HepG2 (cell line): ENCODE measurements around the gene AAR2. TPM values are rescaled to one million over a fixed set of nuclear protein-coding genes. Genes with fewer than 3 reads are reported as not detected.

Experiments
- AKNA ChIP-seq: sonication (generic); formaldehyde crosslinking; IDR thresholded peaks from 2 replicates; pipeline ENCODE4 v1.4.0; 2020; ENCODE audit warnings: missing genetic modification reagents, borderline replicate concordance
- CEBPZ ChIP-seq: IDR thresholded peaks from 2 replicates; pipeline ENCODE4 v1.6.1; 2012; ENCODE audit warnings: low read length, improper control_type of control experiment
- ERF ChIP-seq: IDR thresholded peaks from 2 replicates; pipeline ENCODE4 v1.6.1; 2018; ENCODE audit warnings: missing biosample characterization, missing genetic modification reagents
- HNRNPL ChIP-seq: fragments of 200-400 bp; formaldehyde crosslinking; IDR thresholded peaks from 2 replicates; pipeline ENCODE4 v1.6.1; 2017; ENCODE audit warnings: mild to moderate bottlenecking, low read depth, low read length
- KDM6A ChIP-seq: IDR thresholded peaks from 2 replicates; pipeline ENCODE4 v1.6.1; 2016; ENCODE audit warnings: low read depth
- MAFG ChIP-seq: sonication (generic); formaldehyde crosslinking; IDR thresholded peaks from 2 replicates; pipeline ENCODE4 v1.5.1; 2020; ENCODE audit warnings: mild to moderate bottlenecking, missing genetic modification reagents
- MEIS2 ChIP-seq: sonication (generic); formaldehyde crosslinking; IDR thresholded peaks from 2 replicates; pipeline ENCODE4 v1.9.0; 2021; ENCODE audit warnings: mild to moderate bottlenecking, missing genetic modification reagents
- SMAD1 ChIP-seq: sonication (generic); formaldehyde crosslinking; IDR thresholded peaks from 2 replicates; pipeline ENCODE4 v1.4.0; 2020; ENCODE audit warnings: missing genetic modification reagents, low read depth, mild to moderate bottlenecking, borderline replicate concordance
- TCF7L2 ChIP-seq: IDR thresholded peaks from 2 replicates; pipeline ENCODE4 v1.6.1; 2011; ENCODE audit warnings: mild to moderate bottlenecking, low read depth, low read length, moderate library complexity
- XBP1 ChIP-seq: sonication (generic); formaldehyde crosslinking; IDR thresholded peaks from 2 replicates; pipeline ENCODE4 v1.5.0; 2020; ENCODE audit warnings: missing genetic modification reagents
- ZNF230 ChIP-seq: sonication (generic); formaldehyde crosslinking; IDR thresholded peaks from 2 replicates; pipeline ENCODE4 v1.4.0; 2020; ENCODE audit warnings: mild to moderate bottlenecking, missing genetic modification reagents
- ZNF878 ChIP-seq: sonication (generic); formaldehyde crosslinking; IDR thresholded peaks from 2 replicates; pipeline ENCODE4 v1.8.1; 2023; ENCODE audit warnings: mild to moderate bottlenecking, missing genetic modification reagents, moderate library complexity
- polyA plus RNA-seq, 8 experiments: library from polyadenylated mRNA; depleted of rRNA in 3 of 8; stranded (reverse) in 7 of 8; unstranded in 1 of 8; fragments of >200 nt; fragmentation: Illumina TruSeq in 4 of 8; extraction: Trizol in 4 of 8; gene quantifications; 2 replicates each; pipeline versions ENCODE4 v1.2.1 to v1.2.3, GENCODE V29; 2011 to 2016; ENCODE audit warnings: low read depth in 4 of 8, missing spikeins in 1 of 8, mixed read lengths in 1 of 8; ENCODE audit not compliant: insufficient read depth in 1 of 8
- total RNA-seq, 5 experiments: library from RNA; depleted of rRNA; stranded (reverse); fragments of >200 nt; fragmentation: Illumina TruSeq; extraction: Trizol; gene quantifications; 2 replicates each; pipeline ENCODE4 v1.2.3, GENCODE V29; 2016; ENCODE audit warnings: low read depth in 1 of 5
- TF ChIP-seq, protein P1 (sequence below): sonication (generic); formaldehyde crosslinking; IDR thresholded peaks from 2 replicates; pipeline ENCODE4 v1.5.1; 2020; ENCODE audit warnings: mild to moderate bottlenecking, missing genetic modification reagents, borderline replicate concordance
- TF ChIP-seq, protein P2 (sequence below): sonication (generic); formaldehyde crosslinking; IDR thresholded peaks from 2 replicates; pipeline ENCODE4 v1.4.0; 2020; ENCODE audit warnings: missing genetic modification reagents

Gene AAR2
- total and polyA plus RNA-seq, 2 of the 13 experiments (the other 11 are each of a cell fraction or from before 2014, with no cell fraction given) = 45.2 to 46.2 TPM

- TF ChIP-seq, protein P1, sequence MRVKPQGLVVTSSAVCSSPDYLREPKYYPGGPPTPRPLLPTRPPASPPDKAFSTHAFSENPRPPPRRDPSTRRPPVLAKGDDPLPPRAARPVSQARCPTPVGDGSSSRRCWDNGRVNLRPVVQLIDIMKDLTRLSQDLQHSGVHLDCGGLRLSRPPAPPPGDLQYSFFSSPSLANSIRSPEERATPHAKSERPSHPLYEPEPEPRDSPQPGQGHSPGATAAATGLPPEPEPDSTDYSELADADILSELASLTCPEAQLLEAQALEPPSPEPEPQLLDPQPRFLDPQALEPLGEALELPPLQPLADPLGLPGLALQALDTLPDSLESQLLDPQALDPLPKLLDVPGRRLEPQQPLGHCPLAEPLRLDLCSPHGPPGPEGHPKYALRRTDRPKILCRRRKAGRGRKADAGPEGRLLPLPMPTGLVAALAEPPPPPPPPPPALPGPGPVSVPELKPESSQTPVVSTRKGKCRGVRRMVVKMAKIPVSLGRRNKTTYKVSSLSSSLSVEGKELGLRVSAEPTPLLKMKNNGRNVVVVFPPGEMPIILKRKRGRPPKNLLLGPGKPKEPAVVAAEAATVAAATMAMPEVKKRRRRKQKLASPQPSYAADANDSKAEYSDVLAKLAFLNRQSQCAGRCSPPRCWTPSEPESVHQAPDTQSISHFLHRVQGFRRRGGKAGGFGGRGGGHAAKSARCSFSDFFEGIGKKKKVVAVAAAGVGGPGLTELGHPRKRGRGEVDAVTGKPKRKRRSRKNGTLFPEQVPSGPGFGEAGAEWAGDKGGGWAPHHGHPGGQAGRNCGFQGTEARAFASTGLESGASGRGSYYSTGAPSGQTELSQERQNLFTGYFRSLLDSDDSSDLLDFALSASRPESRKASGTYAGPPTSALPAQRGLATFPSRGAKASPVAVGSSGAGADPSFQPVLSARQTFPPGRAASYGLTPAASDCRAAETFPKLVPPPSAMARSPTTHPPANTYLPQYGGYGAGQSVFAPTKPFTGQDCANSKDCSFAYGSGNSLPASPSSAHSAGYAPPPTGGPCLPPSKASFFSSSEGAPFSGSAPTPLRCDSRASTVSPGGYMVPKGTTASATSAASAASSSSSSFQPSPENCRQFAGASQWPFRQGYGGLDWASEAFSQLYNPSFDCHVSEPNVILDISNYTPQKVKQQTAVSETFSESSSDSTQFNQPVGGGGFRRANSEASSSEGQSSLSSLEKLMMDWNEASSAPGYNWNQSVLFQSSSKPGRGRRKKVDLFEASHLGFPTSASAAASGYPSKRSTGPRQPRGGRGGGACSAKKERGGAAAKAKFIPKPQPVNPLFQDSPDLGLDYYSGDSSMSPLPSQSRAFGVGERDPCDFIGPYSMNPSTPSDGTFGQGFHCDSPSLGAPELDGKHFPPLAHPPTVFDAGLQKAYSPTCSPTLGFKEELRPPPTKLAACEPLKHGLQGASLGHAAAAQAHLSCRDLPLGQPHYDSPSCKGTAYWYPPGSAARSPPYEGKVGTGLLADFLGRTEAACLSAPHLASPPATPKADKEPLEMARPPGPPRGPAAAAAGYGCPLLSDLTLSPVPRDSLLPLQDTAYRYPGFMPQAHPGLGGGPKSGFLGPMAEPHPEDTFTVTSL = no peak
- TF ChIP-seq XBP1 (CRISPR knock-in tag) = no peak
- TF ChIP-seq AKNA (CRISPR knock-in tag) = no peak
- TF ChIP-seq ZNF878 (CRISPR knock-in tag) = no peak
- TF ChIP-seq HNRNPL = no peak
- TF ChIP-seq MAFG (CRISPR knock-in tag) = no peak
- no peak for TF ChIP-seq TCF7L2
- TF ChIP-seq ERF (CRISPR knock-in tag) = peak; percentile 64; the same call in 1 of the 2 replicates
- no peak for TF ChIP-seq CEBPZ
- TF ChIP-seq MEIS2 (CRISPR knock-in tag) = 0 out of 2 replicates have a peak, but pooled peaks have one; percentile 33
- no peak for TF ChIP-seq KDM6A (CRISPR knock-in tag)
- TF ChIP-seq, protein P2, sequence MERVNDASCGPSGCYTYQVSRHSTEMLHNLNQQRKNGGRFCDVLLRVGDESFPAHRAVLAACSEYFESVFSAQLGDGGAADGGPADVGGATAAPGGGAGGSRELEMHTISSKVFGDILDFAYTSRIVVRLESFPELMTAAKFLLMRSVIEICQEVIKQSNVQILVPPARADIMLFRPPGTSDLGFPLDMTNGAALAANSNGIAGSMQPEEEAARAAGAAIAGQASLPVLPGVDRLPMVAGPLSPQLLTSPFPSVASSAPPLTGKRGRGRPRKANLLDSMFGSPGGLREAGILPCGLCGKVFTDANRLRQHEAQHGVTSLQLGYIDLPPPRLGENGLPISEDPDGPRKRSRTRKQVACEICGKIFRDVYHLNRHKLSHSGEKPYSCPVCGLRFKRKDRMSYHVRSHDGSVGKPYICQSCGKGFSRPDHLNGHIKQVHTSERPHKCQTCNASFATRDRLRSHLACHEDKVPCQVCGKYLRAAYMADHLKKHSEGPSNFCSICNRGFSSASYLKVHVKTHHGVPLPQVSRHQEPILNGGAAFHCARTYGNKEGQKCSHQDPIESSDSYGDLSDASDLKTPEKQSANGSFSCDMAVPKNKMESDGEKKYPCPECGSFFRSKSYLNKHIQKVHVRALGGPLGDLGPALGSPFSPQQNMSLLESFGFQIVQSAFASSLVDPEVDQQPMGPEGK = peak; percentile 31; the same call in 1 of the 2 replicates
- no peak for TF ChIP-seq SMAD1 (CRISPR knock-in tag)
- TF ChIP-seq ZNF230 (CRISPR knock-in tag) = no peak
Measured at GRCh38 chr20:36202891-36203338, 33.4 kb upstream of the AAR2 start (continued).
